ENCODE results near the gene SERPINA1. TPM values are rescaled to one million over a fixed set of nuclear protein-coding genes. Genes with fewer than 3 reads are reported as not detected.

The SERPINA1 gene
- total RNA-seq, 1 donor from 2014 or later: 1.6 TPM

GRCh38 chr14:94329857-94330256, 58.5 kb downstream of the SERPINA1 start:
- FAIRE-seq (no peak), DNase-seq (ENCODE audit: low spot score in 2 of 2) (no peak)

- DNase-seq (ENCODE audit: low spot score in 2 of 2) (no peak), FAIRE-seq (no peak)
Observed at GRCh38 chr14:94328196-94328595, 60.2 kb downstream of the SERPINA1 start.

Other genes starting within 250 kb of the SERPINA1 start
- gene PPP4R4, start 214.3 kb downstream of the SERPINA1 start, total RNA-seq: 1.6 TPM
- not detected for gene SERPINA10, start 95.3 kb downstream of the SERPINA1 start, total RNA-seq
- not detected for gene SERPINA6, start 65.3 kb downstream of the SERPINA1 start, total RNA-seq
- not detected for gene SERPINA2, start 21.9 kb downstream of the SERPINA1 start, total RNA-seq
- gene SERPINA11, start 64.2 kb upstream of the SERPINA1 start, total RNA-seq: not detected
- not detected for gene SERPINA9, start 87.6 kb upstream of the SERPINA1 start, total RNA-seq
- not detected for gene SERPINA12, start 120.9 kb upstream of the SERPINA1 start, total RNA-seq
- not detected for gene SERPINA4, start 172.8 kb upstream of the SERPINA1 start, total RNA-seq
- gene SERPINA5, start 192.8 kb upstream of the SERPINA1 start, total RNA-seq: not detected
- gene SERPINA3, start 223.8 kb upstream of the SERPINA1 start, total RNA-seq: not detected

All from frontal cortex (tissue), 4 donors.